GM12891 (cell line): ENCODE measurements around the gene WDR27.

Source experiments
- PAX5 ChIP-seq: IDR thresholded peaks from 2 replicates; pipeline ENCODE4 v1.6.1; 2011; ENCODE audit warnings: low read length, moderate library complexity, mild to moderate bottlenecking; ENCODE audit not compliant: insufficient read depth, severe bottlenecking
- POLR2A ChIP-seq: IDR thresholded peaks from 2 replicates; pipeline ENCODE4 v1.6.1; 2011; ENCODE audit warnings: low read depth, low read length, control low read depth
- POLR2AphosphoS5 ChIP-seq: IDR thresholded peaks from 2 replicates; pipeline ENCODE4 v1.6.1; 2011; ENCODE audit warnings: low read depth, low read length, control low read depth
- POU2F2 ChIP-seq: IDR thresholded peaks from 2 replicates; pipeline ENCODE4 v1.6.1; 2011; ENCODE audit warnings: low read depth, mild to moderate bottlenecking, control low read depth, low read length, moderate library complexity
- SPI1 ChIP-seq: IDR thresholded peaks from 2 replicates; pipeline ENCODE4 v1.6.1; 2011; ENCODE audit warnings: low read depth, low read length, control low read depth
- TAF1 ChIP-seq: IDR thresholded peaks from 2 replicates; pipeline ENCODE4 v1.6.1; 2011; ENCODE audit warnings: low read depth, low read length, control low read depth

- TF ChIP-seq POLR2AphosphoS5 (no peak), POLR2A (no peak), TAF1 (no peak), SPI1 (no peak), POU2F2 (no peak), PAX5 (no peak)
Observed at GRCh38 chr6:169545982-169546381, 155.8 kb downstream of the WDR27 start.
